HepG2 (cell line): Measurements from ENCODE around the gene ZBTB9. TPM values are rescaled to one million over a fixed set of nuclear protein-coding genes. Genes with fewer than 3 reads are reported as not detected.

ENCODE experiments used
- ATAC-seq: fragments of 200-7000 bp; cut with Tn5 transposase; 3 replicates; pipeline ENCODE4 v1.9.1; 2020; ENCODE audit warnings: mild to moderate bottlenecking, moderate library complexity
- BruUV-seq: library from RNA; stranded (reverse); fragments of 400-500 nt; replicated peaks from 2 replicates; lab custom pipeline; 2021; lab: Mats Ljungman, UMichigan
- CTCF ChIA-PET: fragments of 300-600 bp; formaldehyde crosslinking; extraction: SDS; loops from one replicate; lab custom pipeline; 2021; ENCODE audit warnings: low total read pairs, inconsistent platforms, low intra/inter-chr PET ratio; lab: Yijun Ruan, JAX
- POLR2A ChIA-PET: fragments of 350-600 bp; sonication (Branson Sonifier 250); formaldehyde crosslinking; loops from one replicate; lab custom pipeline; 2020; ENCODE audit warnings: antibody characterized with exemption, inconsistent platforms; lab: Yijun Ruan, JAX
- DNase-seq: peaks from one replicate; pipeline ENCODE4 v3.0.0-alpha.2; 2015; ENCODE audit warnings: low spot score
- FAIRE-seq: peaks from 3 replicates; lab custom pipeline; 2011; peaks lifted over from hg19 to GRCh38; lab: Jason Lieb, UNC
- H2AFZ ChIP-seq: one replicate; pipeline ENCODE4 v1.6.1; 2011; ENCODE audit warnings: low read length, inconsistent platforms
- H3K27ac ChIP-seq: fragments of 300-600 bp; 3 replicates; pipeline ENCODE4 v1.8.0; 2011; ENCODE audit warnings: mixed run types, mild to moderate bottlenecking, mixed read lengths, low read length, inconsistent platforms; ENCODE audit not compliant: insufficient read depth; ENCODE audit errors: extremely low read length
- H3K27me3 ChIP-seq, 2 experiments: fragments of 200-600 bp in 1 of 2; 2 replicates in 1 of 2; 3 replicates in 1 of 2; pipeline versions ENCODE4 v1.6.0 to v1.8.0; 2011; ENCODE audit warnings: low read length in 2 of 2, mild to moderate bottlenecking in 2 of 2, moderate library complexity in 2 of 2, inconsistent platforms in 1 of 2; ENCODE audit not compliant: insufficient read depth in 2 of 2, control insufficient read depth in 1 of 2
- H3K36me3 ChIP-seq, 2 experiments: fragments of 200-600 bp in 1 of 2; replicated peaks in 1 of 2; 2 replicates in 1 of 2; 3 replicates in 1 of 2; pipeline versions ENCODE4 v1.5.1 to v1.8.0; 2011; ENCODE audit warnings: low read length in 2 of 2, inconsistent platforms in 1 of 2; ENCODE audit not compliant: insufficient read depth in 2 of 2, control insufficient read depth in 1 of 2
- H3K4me1 ChIP-seq: 2 replicates; pipeline ENCODE4 v1.5.1; 2012; ENCODE audit warnings: low read length, inconsistent platforms; ENCODE audit not compliant: insufficient read depth
- H3K4me2 ChIP-seq: 2 replicates; pipeline ENCODE4 v1.6.0; 2011; ENCODE audit warnings: low read depth, low read length, inconsistent platforms
- H3K4me3 ChIP-seq, 3 experiments: fragments of 200-600 bp in 1 of 3; sonication (generic), shearing (Covaris generic) in 1 of 3; replicated peaks in 1 of 3; 2 replicates each; pipeline ENCODE4 v1.5.1; 2011 to 2016; ENCODE audit warnings: low read length in 3 of 3, inconsistent platforms in 2 of 3, low read depth in 2 of 3, mild to moderate bottlenecking in 2 of 3, control low read depth in 1 of 3, mixed read lengths in 1 of 3; ENCODE audit not compliant: insufficient read depth in 1 of 3
- H3K79me2 ChIP-seq: one replicate; pipeline ENCODE4 v1.6.1; 2011; ENCODE audit warnings: low read length, inconsistent platforms; ENCODE audit not compliant: insufficient read depth
- H3K9ac ChIP-seq: 2 replicates; pipeline ENCODE4 v1.6.0; 2011; ENCODE audit warnings: mild to moderate bottlenecking, low read depth, low read length, inconsistent platforms; ENCODE audit not compliant: insufficient read depth
- H3K9me3 ChIP-seq: 2 replicates; pipeline ENCODE4 v1.5.1; 2012; ENCODE audit warnings: mild to moderate bottlenecking, low read length
- H4K20me1 ChIP-seq: 2 replicates; pipeline ENCODE4 v1.6.0; 2011; ENCODE audit warnings: inconsistent platforms, mild to moderate bottlenecking, low read length, moderate library complexity; ENCODE audit not compliant: insufficient read depth
- CHD4 ChIP-seq: fragments of 200-600 bp; sonication (generic); IDR thresholded peaks from 2 replicates; pipeline ENCODE4 v1.7.0; 2017; ENCODE audit warnings: mild to moderate bottlenecking, low read length, borderline replicate concordance
- EP300 ChIP-seq, 3 experiments: sonication (generic) in 1 of 3; formaldehyde crosslinking in 1 of 3; IDR thresholded peaks; 2 replicates each; pipeline versions ENCODE4 v1.5.1 to v1.6.1; 2011 to 2020; ENCODE audit warnings: low read depth in 2 of 3, low read length in 2 of 3, borderline replicate concordance in 1 of 3, improper control_type of control experiment in 1 of 3, mild to moderate bottlenecking in 1 of 3, missing genetic modification reagents in 1 of 3, moderate library complexity in 1 of 3
- GPN1 ChIP-seq: sonication (generic); formaldehyde crosslinking; IDR thresholded peaks from 2 replicates; pipeline ENCODE4 v1.5.1; 2020; ENCODE audit warnings: missing genetic modification reagents, borderline replicate concordance
- HOXA3 ChIP-seq: sonication (generic); formaldehyde crosslinking; IDR thresholded peaks from 2 replicates; pipeline ENCODE4 v1.5.0; 2020; ENCODE audit warnings: missing genetic modification reagents
- MXD1 ChIP-seq: sonication (generic); formaldehyde crosslinking; IDR thresholded peaks from 2 replicates; pipeline ENCODE4 v1.4.0; 2020; ENCODE audit warnings: mild to moderate bottlenecking, missing genetic modification reagents
- WIZ ChIP-seq: sonication (generic); formaldehyde crosslinking; IDR thresholded peaks from 2 replicates; pipeline ENCODE4 v1.5.1; 2020; ENCODE audit warnings: mild to moderate bottlenecking, missing genetic modification reagents
- ZBTB42 ChIP-seq: sonication (generic); formaldehyde crosslinking; IDR thresholded peaks from 2 replicates; pipeline ENCODE4 v1.5.0; 2020; ENCODE audit warnings: mild to moderate bottlenecking, missing genetic modification reagents
- ZNF143 ChIP-seq: sonication (generic); formaldehyde crosslinking; IDR thresholded peaks from 2 replicates; pipeline ENCODE4 v1.4.0; 2020; ENCODE audit warnings: missing genetic modification reagents
- ZNF572 ChIP-seq: sonication (generic); formaldehyde crosslinking; IDR thresholded peaks from 2 replicates; pipeline ENCODE4 v1.5.1; 2020; ENCODE audit warnings: mild to moderate bottlenecking, missing genetic modification reagents
- ZNF691 ChIP-seq: sonication (generic); formaldehyde crosslinking; IDR thresholded peaks from 2 replicates; pipeline ENCODE4 v1.4.0; 2020; ENCODE audit warnings: missing genetic modification reagents, low read depth, mild to moderate bottlenecking, borderline replicate concordance
- ZNF850 ChIP-seq: sonication (generic); formaldehyde crosslinking; conservative IDR thresholded peaks from 2 replicates; pipeline ENCODE4 v1.9.0; 2021; ENCODE audit warnings: mild to moderate bottlenecking, missing genetic modification reagents
- in situ Hi-C: cut with HindIII; loops from 2 replicates; pipeline ENCODE4 v1.10.0; 2017; ENCODE audit warnings: low pct_unique_long_range_greater_than_20kb; ENCODE audit not compliant: extremely low pct_ligation_motif_present
- intact Hi-C: fragments of 100-400 bp; cut with micrococcal nuclease; formaldehyde crosslinking; loops from one replicate; pipeline ENCODE4 v1.10.0; 2022; ENCODE audit not compliant: unreplicated experiment
- polyA plus RNA-seq, 8 experiments: library from polyadenylated mRNA; depleted of rRNA in 3 of 8; stranded (reverse) in 7 of 8; unstranded in 1 of 8; fragments of >200 nt; fragmentation: Illumina TruSeq in 4 of 8; extraction: Trizol in 4 of 8; gene quantifications; 2 replicates each; pipeline versions ENCODE4 v1.2.1 to v1.2.3, GENCODE V29; 2011 to 2016; ENCODE audit warnings: low read depth in 4 of 8, missing spikeins in 1 of 8, mixed read lengths in 1 of 8; ENCODE audit not compliant: insufficient read depth in 1 of 8
- total RNA-seq, 5 experiments: library from RNA; depleted of rRNA; stranded (reverse); fragments of >200 nt; fragmentation: Illumina TruSeq; extraction: Trizol; gene quantifications; 2 replicates each; pipeline ENCODE4 v1.2.3, GENCODE V29; 2016; ENCODE audit warnings: low read depth in 1 of 5
- TF ChIP-seq, protein P1 (sequence below): sonication (generic); formaldehyde crosslinking; IDR thresholded peaks from 2 replicates; pipeline ENCODE4 v1.5.0; 2020; ENCODE audit warnings: missing genetic modification reagents
- TF ChIP-seq, protein P2 (sequence below): sonication (generic); formaldehyde crosslinking; IDR thresholded peaks from 2 replicates; pipeline ENCODE4 v1.4.0; 2020; ENCODE audit warnings: missing genetic modification reagents

The ZBTB9 gene
- total and polyA plus RNA-seq, 2 of the 13 experiments (the other 11 are each of a cell fraction or from before 2014, with no cell fraction given) = 5.3 to 9.2 TPM

GRCh38 chr6:33504486-33504885, 50.1 kb downstream of the ZBTB9 start:
- intact Hi-C loops = no loop called here
- ChIA-PET CTCF (no interaction called here), POLR2A (no interaction called here)
- H3K4me3 ChIP-seq = no peak overlapping the region
- peaks cover 13% of the 10 kb centered on the region for H3K4me1 ChIP-seq
- ATAC-seq = no peak
- no peak for DNase-seq
- no TSS peak for BruUV-seq
- H3K9ac ChIP-seq = no peak overlapping the region
- H3K27me3 ChIP-seq = peaks cover 0 to 7% of the 10 kb centered on the region in 2 experiments; a peak in 2 of 5 replicates
- no peak overlapping the region for H2AFZ ChIP-seq
- in situ Hi-C loops = no loop called here
- no peaks in the 10 kb centered on the region for H3K36me3 ChIP-seq
- no peak for FAIRE-seq
- no peaks in the 10 kb centered on the region for H3K79me2 ChIP-seq
- no peak overlapping the region for H3K4me2 ChIP-seq
- no peak overlapping the region for H3K27ac ChIP-seq
- no peaks in the 10 kb centered on the region for H4K20me1 ChIP-seq
- H3K9me3 ChIP-seq = no peaks in the 10 kb centered on the region
- TF ChIP-seq WIZ (CRISPR knock-in tag) = no peak
- TF ChIP-seq EP300 (IDR thresholded peaks at IDR 0.05; ENCODE audit: low read depth in 2 of 2, low read length in 2 of 2) = no peak
- no peak for TF ChIP-seq EP300 (CRISPR knock-in tag; IDR thresholded peaks at IDR 0.05; ENCODE audit: borderline replicate concordance)
- TF ChIP-seq MXD1 = no peak
- no peak for TF ChIP-seq ZNF143 (CRISPR knock-in tag)
- TF ChIP-seq HOXA3 = no peak
- TF ChIP-seq ZNF691 (CRISPR knock-in tag) = no peak
- TF ChIP-seq ZNF572 (CRISPR knock-in tag) = no peak
- TF ChIP-seq CHD4 = no peak
- TF ChIP-seq, protein P1, sequence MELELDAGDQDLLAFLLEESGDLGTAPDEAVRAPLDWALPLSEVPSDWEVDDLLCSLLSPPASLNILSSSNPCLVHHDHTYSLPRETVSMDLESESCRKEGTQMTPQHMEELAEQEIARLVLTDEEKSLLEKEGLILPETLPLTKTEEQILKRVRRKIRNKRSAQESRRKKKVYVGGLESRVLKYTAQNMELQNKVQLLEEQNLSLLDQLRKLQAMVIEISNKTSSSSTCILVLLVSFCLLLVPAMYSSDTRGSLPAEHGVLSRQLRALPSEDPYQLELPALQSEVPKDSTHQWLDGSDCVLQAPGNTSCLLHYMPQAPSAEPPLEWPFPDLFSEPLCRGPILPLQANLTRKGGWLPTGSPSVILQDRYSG = no peak
- no peak for TF ChIP-seq ZNF850 (CRISPR knock-in tag)
- TF ChIP-seq ZBTB42 (CRISPR knock-in tag) = no peak
- no peak for TF ChIP-seq GPN1 (CRISPR knock-in tag)
- TF ChIP-seq, protein P2, sequence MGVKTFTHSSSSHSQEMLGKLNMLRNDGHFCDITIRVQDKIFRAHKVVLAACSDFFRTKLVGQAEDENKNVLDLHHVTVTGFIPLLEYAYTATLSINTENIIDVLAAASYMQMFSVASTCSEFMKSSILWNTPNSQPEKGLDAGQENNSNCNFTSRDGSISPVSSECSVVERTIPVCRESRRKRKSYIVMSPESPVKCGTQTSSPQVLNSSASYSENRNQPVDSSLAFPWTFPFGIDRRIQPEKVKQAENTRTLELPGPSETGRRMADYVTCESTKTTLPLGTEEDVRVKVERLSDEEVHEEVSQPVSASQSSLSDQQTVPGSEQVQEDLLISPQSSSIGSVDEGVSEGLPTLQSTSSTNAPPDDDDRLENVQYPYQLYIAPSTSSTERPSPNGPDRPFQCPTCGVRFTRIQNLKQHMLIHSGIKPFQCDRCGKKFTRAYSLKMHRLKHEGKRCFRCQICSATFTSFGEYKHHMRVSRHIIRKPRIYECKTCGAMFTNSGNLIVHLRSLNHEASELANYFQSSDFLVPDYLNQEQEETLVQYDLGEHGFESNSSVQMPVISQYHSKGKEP = no peak
- TF ChIP-seq, all 625 proteins: peak for 0
